Smooth muscle cell (in vitro differentiated cells): ENCODE results near the gene SCARF2. TPM values are rescaled to one million over a fixed set of nuclear protein-coding genes. Genes with fewer than 3 reads are reported as not detected.
"Not testable (repeated sequence)": the region's sequence is repeated elsewhere in the genome, so short reads cannot be mapped to it uniquely, and the experiment has no call there.

Experiments
- DNase-seq: peaks from one replicate; lab custom pipeline; 2025; ENCODE audit not compliant: unreplicated experiment; lab: John Stamatoyannopoulos, UW
- H2AFZ ChIP-seq: fragments of 200-600 bp; sonication (generic); 2 replicates; pipeline ENCODE4 v1.6.0; 2016; ENCODE audit warnings: antibody characterized with exemption, low read depth, mild to moderate bottlenecking
- H3F3A ChIP-seq: fragments of 200-600 bp; sonication (generic); 2 replicates; pipeline ENCODE4 v1.6.0; 2017; ENCODE audit warnings: antibody characterized with exemption, low read depth
- H3K27ac ChIP-seq: fragments of 200-600 bp; sonication (generic); 2 replicates; pipeline ENCODE4 v1.5.1; 2016; ENCODE audit warnings: low read depth, mild to moderate bottlenecking
- H3K27me3 ChIP-seq: fragments of 200-600 bp; sonication (generic); 2 replicates; pipeline ENCODE4 v1.6.1; 2016; ENCODE audit warnings: low read depth, mild to moderate bottlenecking
- H3K36me3 ChIP-seq: fragments of 200-600 bp; sonication (generic); 2 replicates; pipeline ENCODE4 v1.5.1; 2016; ENCODE audit warnings: low read depth
- H3K4me1 ChIP-seq: fragments of 200-600 bp; sonication (generic); 2 replicates; pipeline ENCODE4 v1.5.1; 2016; ENCODE audit warnings: low read depth
- H3K4me2 ChIP-seq: fragments of 200-600 bp; sonication (generic); 2 replicates; pipeline ENCODE4 v1.6.0; 2016; ENCODE audit warnings: mild to moderate bottlenecking
- H3K4me3 ChIP-seq: fragments of 200-600 bp; sonication (generic); 2 replicates; pipeline ENCODE4 v1.5.1; 2016; ENCODE audit warnings: mild to moderate bottlenecking
- H3K79me2 ChIP-seq: fragments of 200-600 bp; sonication (generic); 2 replicates; pipeline ENCODE4 v1.6.0; 2016; ENCODE audit warnings: low read depth, mild to moderate bottlenecking
- H3K9ac ChIP-seq: fragments of 200-600 bp; sonication (generic); 2 replicates; pipeline ENCODE4 v1.6.0; 2016; ENCODE audit warnings: low read depth
- H3K9me3 ChIP-seq: fragments of 200-600 bp; sonication (generic); replicated peaks from 2 replicates; pipeline ENCODE4 v1.5.1; 2016; ENCODE audit warnings: low read depth
- H4K20me1 ChIP-seq: fragments of 200-600 bp; sonication (generic); 2 replicates; pipeline ENCODE4 v1.6.0; 2016; ENCODE audit warnings: low read depth
- CTCF ChIP-seq: fragments of 200-600 bp; sonication (generic); IDR thresholded peaks from 2 replicates; pipeline ENCODE4 v1.5.1; 2017; ENCODE audit warnings: borderline replicate concordance, mild to moderate bottlenecking, antibody characterized with exemption; ENCODE audit not compliant: insufficient read depth, poor library complexity, severe bottlenecking
- WGBS: methylation state at CpG from one replicate; pipeline ENCODE4 v1.1.7; 2016; ENCODE audit warnings: low lambda C conversion rate; 5-methylcytosine and 5-hydroxymethylcytosine counted together
- polyA plus RNA-seq: library from polyadenylated mRNA; unstranded; fragments of >200 nt; fragmentation: Nextera tagmentation; extraction: Ambion mirVana; gene quantifications from 2 replicates; pipeline ENCODE4 v1.2.1, GENCODE V29; 2016
- total RNA-seq: library from RNA; depleted of rRNA; stranded (reverse); fragments of >200 nt; gene quantifications from 2 replicates; pipeline ENCODE4 v1.2.3, GENCODE V29; 2014

SCARF2 gene
- total and polyA plus RNA-seq, 2 experiments from 2014 or later = 30.9 to 89.8 TPM

GRCh38 chr22:20453222-20453621 lies 15.6 kb upstream of the SCARF2 start:
- H3K27ac ChIP-seq = no peak overlapping the region
- H3K4me3 ChIP-seq = no peak overlapping the region
- no peaks in the 10 kb centered on the region for H3K79me2 ChIP-seq
- no peaks in the 10 kb centered on the region for H3K9me3 ChIP-seq
- no peaks in the 10 kb centered on the region for H4K20me1 ChIP-seq
- H2AFZ ChIP-seq = no peak overlapping the region
- no peak for DNase-seq
- H3F3A ChIP-seq = no peaks in the 10 kb centered on the region
- no peaks in the 10 kb centered on the region for H3K4me1 ChIP-seq
- no peak for TF ChIP-seq CTCF
- H3K9ac ChIP-seq = no peak overlapping the region
- no peaks in the 10 kb centered on the region for H3K36me3 ChIP-seq
- WGBS = 97% methylated on average over 3 of the region's 3 CpGs
- H3K27me3 ChIP-seq = no peaks in the 10 kb centered on the region
- no peak overlapping the region for H3K4me2 ChIP-seq

DNA sequence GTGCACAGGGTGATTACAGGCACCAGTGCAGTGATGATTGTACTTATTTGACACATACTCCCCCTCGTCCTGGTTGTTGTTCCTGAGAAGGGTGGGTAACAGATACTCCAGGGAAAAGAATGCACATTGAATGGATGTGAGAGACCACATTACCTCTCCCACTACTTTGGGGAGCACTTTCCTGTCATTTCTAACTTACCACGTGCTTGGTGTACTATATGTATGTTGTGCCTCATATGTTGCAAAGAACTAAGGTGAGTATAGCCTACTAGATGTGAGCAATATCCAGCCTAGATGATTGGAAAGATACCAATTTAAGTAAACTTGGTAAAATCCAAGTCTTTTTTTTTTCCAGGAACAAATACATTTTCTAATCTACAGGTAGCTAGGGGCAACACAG lies 14.3 kb upstream of the SCARF2 start:
- no peak for DNase-seq
- no peaks in the 10 kb centered on the region for H4K20me1 ChIP-seq
- no peak overlapping the region for H3K27ac ChIP-seq
- H3K9me3 ChIP-seq = no peaks in the 10 kb centered on the region
- H3K4me2 ChIP-seq = no peak overlapping the region
- H2AFZ ChIP-seq = no peak overlapping the region
- no peak overlapping the region for H3K4me3 ChIP-seq
- 90% methylated on average over 2 of the region's 2 CpGs for WGBS
- TF ChIP-seq CTCF = no peak
- H3K36me3 ChIP-seq = no peaks in the 10 kb centered on the region
- no peaks in the 10 kb centered on the region for H3K27me3 ChIP-seq
- no peaks in the 10 kb centered on the region for H3F3A ChIP-seq
- no peaks in the 10 kb centered on the region for H3K4me1 ChIP-seq
- no peaks in the 10 kb centered on the region for H3K79me2 ChIP-seq
- no peak overlapping the region for H3K9ac ChIP-seq

- DNase-seq, H2AFZ ChIP-seq, H3K4me3 ChIP-seq, H3K79me2 ChIP-seq, H3K36me3 ChIP-seq, H4K20me1 ChIP-seq, H3F3A ChIP-seq, H3K4me2 ChIP-seq, H3K27ac ChIP-seq, H3K9me3 ChIP-seq, H3K4me1 ChIP-seq, H3K27me3 ChIP-seq, H3K9ac ChIP-seq: not testable (repeated sequence)
- 95% methylated on average over 15 of the region's 15 CpGs for WGBS
Observed at GRCh38 chr22:20451129-20451778, 13.6 kb upstream of the SCARF2 start.

DNA sequence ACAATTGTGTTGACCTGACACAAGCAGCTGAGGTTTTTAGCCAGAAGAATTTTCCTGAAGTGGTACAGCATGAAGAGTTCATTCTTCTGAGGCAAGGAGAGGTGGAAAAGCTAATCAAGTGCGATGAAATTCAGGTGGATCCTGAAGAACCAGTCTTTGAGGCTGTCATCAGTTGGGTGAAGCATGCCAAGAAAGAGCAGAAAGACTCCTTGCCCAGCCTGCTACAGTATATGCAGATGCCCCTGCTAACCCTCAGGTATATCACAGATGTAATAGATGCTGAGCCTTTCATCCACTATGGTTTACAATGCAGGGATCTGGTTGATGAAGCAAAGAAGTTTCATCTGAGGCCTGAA lies 12.9 kb upstream of the SCARF2 start:
- H3K4me1 ChIP-seq = no peaks in the 10 kb centered on the region
- no peak overlapping the region for H3K27ac ChIP-seq
- no peak overlapping the region for H2AFZ ChIP-seq
- H3F3A ChIP-seq = no peaks in the 10 kb centered on the region
- no peaks in the 10 kb centered on the region for H4K20me1 ChIP-seq
- H3K27me3 ChIP-seq = no peaks in the 10 kb centered on the region
- no peak overlapping the region for H3K4me2 ChIP-seq
- no peak for DNase-seq
- no peak overlapping the region for H3K9ac ChIP-seq
- H3K36me3 ChIP-seq = no peaks in the 10 kb centered on the region
- WGBS = 100% methylated on average over 1 of the region's 1 CpG
- no peak for TF ChIP-seq CTCF
- H3K79me2 ChIP-seq = no peaks in the 10 kb centered on the region
- no peak overlapping the region for H3K4me3 ChIP-seq
- no peaks in the 10 kb centered on the region for H3K9me3 ChIP-seq
